Neural progenitor cell (in vitro differentiated cells): ENCODE measurements around the gene FKBP1A. TPM values are rescaled to one million over a fixed set of nuclear protein-coding genes. Genes with fewer than 3 reads are reported as not detected.

Source experiments
- DNase-seq: peaks from one replicate; pipeline ENCODE4 v3.0.0-alpha.2; 2016; ENCODE audit warnings: low spot score
- H2AFZ ChIP-seq: fragments of 200-600 bp; sonication (generic); replicated peaks from 2 replicates; pipeline ENCODE4 v1.6.1; 2016; ENCODE audit warnings: antibody characterized with exemption
- H3F3A ChIP-seq: fragments of 200-600 bp; sonication (generic); 2 replicates; pipeline ENCODE4 v1.6.1; 2016; ENCODE audit warnings: antibody characterized with exemption, low read depth
- H3K27ac ChIP-seq: fragments of 200-600 bp; sonication (generic); 2 replicates; pipeline ENCODE4 v1.5.1; 2016; ENCODE audit warnings: mild to moderate bottlenecking
- H3K27me3 ChIP-seq: fragments of 200-600 bp; sonication (generic); 2 replicates; pipeline ENCODE4 v1.6.1; 2016; ENCODE audit warnings: mild to moderate bottlenecking, moderate library complexity
- H3K36me3 ChIP-seq: fragments of 200-600 bp; sonication (generic); 2 replicates; pipeline ENCODE4 v1.5.1; 2016
- H3K4me1 ChIP-seq: fragments of 200-600 bp; sonication (generic); 2 replicates; pipeline ENCODE4 v1.6.1; 2016; ENCODE audit warnings: mixed run types
- H3K4me2 ChIP-seq: fragments of 200-600 bp; sonication (generic); 2 replicates; pipeline ENCODE4 v1.6.1; 2016
- H3K4me3 ChIP-seq: fragments of 200-600 bp; sonication (generic); 2 replicates; pipeline ENCODE4 v1.5.1; 2016
- H3K79me2 ChIP-seq: fragments of 200-600 bp; sonication (generic); 2 replicates; pipeline ENCODE4 v1.6.1; 2016; ENCODE audit warnings: low read depth
- H3K9ac ChIP-seq: fragments of 200-600 bp; sonication (generic); 2 replicates; pipeline ENCODE4 v1.6.1; 2016
- H3K9me3 ChIP-seq: fragments of 200-600 bp; sonication (generic); 2 replicates; pipeline ENCODE4 v1.5.1; 2016; ENCODE audit warnings: low read depth
- H4K20me1 ChIP-seq: fragments of 200-600 bp; sonication (generic); 2 replicates; pipeline ENCODE4 v1.6.1; 2016; ENCODE audit warnings: low read depth
- H3K27ac Mint-ChIP-seq: 3 replicates; pipeline ENCODE4 v1.8.0; 2021; ENCODE audit warnings: mixed read lengths
- H3K27me3 Mint-ChIP-seq: 2 replicates; pipeline ENCODE4 v1.8.0; 2022; ENCODE audit warnings: low read depth, mild to moderate bottlenecking, inconsistent platforms, moderate library complexity, mixed read lengths; ENCODE audit not compliant: insufficient read depth
- H3K36me3 Mint-ChIP-seq: 3 replicates; pipeline ENCODE4 v1.8.0; 2021; ENCODE audit warnings: mixed read lengths
- H3K4me1 Mint-ChIP-seq: 3 replicates; pipeline ENCODE4 v1.8.0; 2021; ENCODE audit warnings: mixed read lengths
- H3K4me3 Mint-ChIP-seq: 3 replicates; pipeline ENCODE4 v1.8.0; 2021; ENCODE audit warnings: mild to moderate bottlenecking, moderate library complexity, mixed read lengths
- H3K9me3 Mint-ChIP-seq: 3 replicates; pipeline ENCODE4 v1.8.0; 2020; ENCODE audit warnings: mixed read lengths
- CTCF ChIP-seq: fragments of 200-600 bp; sonication (generic); IDR thresholded peaks from 2 replicates; pipeline ENCODE4 v1.5.1; 2017; ENCODE audit warnings: antibody characterized with exemption, mild to moderate bottlenecking
- EZH2 ChIP-seq: fragments of 200-600 bp; sonication (generic); IDR thresholded peaks from 2 replicates; pipeline ENCODE4 v1.6.1; 2017; ENCODE audit warnings: antibody characterized with exemption, mild to moderate bottlenecking, moderate library complexity
- EZH2phosphoT487 ChIP-seq: fragments of 200-600 bp; sonication (generic); IDR thresholded peaks from 2 replicates; pipeline ENCODE4 v1.6.1; 2017; ENCODE audit warnings: antibody characterized with exemption
- total RNA-seq: library from RNA; depleted of rRNA; stranded (reverse); fragments of >200 nt; gene quantifications from 2 replicates; pipeline ENCODE4 v1.2.3, GENCODE V29; 2015; ENCODE audit warnings: low replicate concordance

Gene FKBP1A
- total RNA-seq, 1 donor from 2014 or later = 128 TPM

DNA sequence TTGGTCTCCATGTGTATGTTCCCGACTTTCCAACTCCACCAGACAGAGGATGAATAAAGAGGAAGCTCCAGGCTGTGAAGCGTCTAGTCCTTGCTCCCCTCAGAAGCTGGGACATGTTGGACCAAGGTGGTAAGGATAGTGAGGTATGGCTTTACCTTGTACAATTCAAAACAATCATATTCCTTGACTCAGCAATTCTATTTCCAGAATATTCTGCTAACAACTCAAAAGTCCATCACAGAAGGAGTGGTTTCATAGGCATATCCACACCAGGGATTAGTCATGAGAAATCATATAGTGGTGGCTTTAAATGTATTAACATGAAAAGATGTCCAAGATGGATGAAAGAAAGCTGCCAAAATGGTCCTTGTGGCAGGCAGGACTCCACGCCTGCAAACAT is 19.8 kb downstream of the FKBP1A start:
- Histone ChIP-seq H3K4me1 (peaks cover 9% of the 10 kb centered on the region), H3K27me3 (no peaks in the 10 kb centered on the region), H3K9me3 (no peaks in the 10 kb centered on the region), H3K79me2 (peaks cover 43% of the 10 kb centered on the region), H3K36me3 (no peaks in the 10 kb centered on the region), H2AFZ (no peak overlapping the region), H3K9ac (no peak overlapping the region), H4K20me1 (peaks cover 66% of the 10 kb centered on the region), H3K4me2 (no peak overlapping the region), H3K4me3 (no peak overlapping the region), H3K27ac (no peak overlapping the region), H3F3A (no peaks in the 10 kb centered on the region)
- no peak overlapping the region for H3K27ac Mint-ChIP-seq
- no peaks in the 10 kb centered on the region for H3K27me3 Mint-ChIP-seq
- no peak for DNase-seq
- no peaks in the 10 kb centered on the region for H3K9me3 Mint-ChIP-seq
- peaks cover 21% of the 10 kb centered on the region for H3K36me3 Mint-ChIP-seq
- H3K4me3 Mint-ChIP-seq = no peak overlapping the region
- H3K4me1 Mint-ChIP-seq = peaks cover 12% of the 10 kb centered on the region
- no peak for TF ChIP-seq EZH2
- no peak for TF ChIP-seq CTCF
- TF ChIP-seq EZH2phosphoT487 = no peak

DNA sequence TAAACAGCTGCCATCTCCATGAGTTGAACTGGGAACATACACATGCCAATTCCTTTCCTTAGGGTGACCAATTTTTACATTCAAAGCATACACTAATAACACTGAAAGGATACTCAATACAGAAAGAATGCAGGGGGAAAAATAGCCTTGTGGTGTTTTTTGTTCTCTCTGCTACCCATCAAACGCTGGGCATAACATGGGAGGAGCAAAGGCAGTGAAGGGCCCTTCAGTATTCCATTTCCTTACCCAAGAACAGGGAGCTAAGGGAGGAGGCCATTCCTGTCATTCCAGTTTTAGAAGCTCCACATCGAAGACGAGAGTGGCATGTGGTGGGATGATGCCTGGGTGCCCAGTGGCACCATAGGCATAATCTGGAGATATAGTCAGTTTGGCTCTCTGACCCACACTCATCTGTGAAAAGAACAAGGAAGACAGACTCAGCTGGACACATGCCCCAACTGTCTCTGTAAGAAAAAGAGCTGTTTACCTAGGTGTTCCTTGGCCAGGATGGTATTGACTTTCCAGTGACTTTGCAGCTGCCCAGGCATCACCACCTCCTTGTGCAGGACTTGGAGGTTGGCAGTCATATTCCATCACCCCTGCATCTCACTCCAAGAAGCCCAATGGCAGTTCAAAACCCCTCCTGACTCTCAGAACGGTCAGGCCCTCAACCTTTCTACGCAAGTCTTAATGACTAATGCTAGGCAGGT is 20.9 kb downstream of the FKBP1A start:
- no peaks in the 10 kb centered on the region for H3K36me3 ChIP-seq

GRCh38 chr20:1371202-1371782 is 21.6 kb downstream of the FKBP1A start:
- H3K27me3 ChIP-seq = no peaks in the 10 kb centered on the region
- Mint-ChIP-seq H3K36me3 (peaks cover 33% of the 10 kb centered on the region), H3K27ac (no peak overlapping the region), H3K27me3 (peaks cover 3% of the 10 kb centered on the region), H3K4me1 (peaks cover 9% of the 10 kb centered on the region), H3K9me3 (no peaks in the 10 kb centered on the region), H3K4me3 (no peak overlapping the region)
- no peak overlapping the region for H3K4me3 ChIP-seq
- H4K20me1 ChIP-seq = peaks cover 49% of the 10 kb centered on the region
- no peak for DNase-seq
- H3K9ac ChIP-seq = no peak overlapping the region
- H3K79me2 ChIP-seq = peaks cover 25% of the 10 kb centered on the region
- H3K36me3 ChIP-seq = no peaks in the 10 kb centered on the region
- no peak for TF ChIP-seq CTCF
- no peak for TF ChIP-seq EZH2phosphoT487
- no peak for TF ChIP-seq EZH2
- no peaks in the 10 kb centered on the region for H3F3A ChIP-seq
- H3K4me1 ChIP-seq = peaks cover 4% of the 10 kb centered on the region
- no peak overlapping the region for H3K27ac ChIP-seq
- no peak overlapping the region for H2AFZ ChIP-seq
- H3K4me2 ChIP-seq = no peak overlapping the region
- no peaks in the 10 kb centered on the region for H3K9me3 ChIP-seq

More for the DNA sequence above, 20.9 kb downstream of the FKBP1A start:
- Histone ChIP-seq H3K27me3 (no peaks in the 10 kb centered on the region), H3K27ac (no peak overlapping the region), H3K4me3 (no peak overlapping the region), H3K79me2 (peaks cover 32% of the 10 kb centered on the region), H2AFZ (no peak overlapping the region), H3K9ac (no peak overlapping the region), H4K20me1 (peaks cover 56% of the 10 kb centered on the region), H3K4me1 (peaks cover 7% of the 10 kb centered on the region), H3F3A (no peaks in the 10 kb centered on the region), H3K9me3 (no peaks in the 10 kb centered on the region), H3K4me2 (no peak overlapping the region)
- Mint-ChIP-seq H3K4me1 (peaks cover 10% of the 10 kb centered on the region), H3K36me3 (peaks cover 31% of the 10 kb centered on the region), H3K27ac (no peak overlapping the region), H3K9me3 (no peaks in the 10 kb centered on the region), H3K27me3 (peaks cover 3% of the 10 kb centered on the region), H3K4me3 (no peak overlapping the region)
- DNase-seq = no peak
- TF ChIP-seq CTCF = no peak
- no peak for TF ChIP-seq EZH2phosphoT487
- TF ChIP-seq EZH2 = no peak
